ENCODE measurements around the gene ARID1B. TPM values are rescaled to one million over a fixed set of nuclear protein-coding genes. Genes with fewer than 3 reads are reported as not detected.

ARID1B gene
- total RNA-seq, 1 experiment from 2014 or later, result 35.6 TPM

DNA sequence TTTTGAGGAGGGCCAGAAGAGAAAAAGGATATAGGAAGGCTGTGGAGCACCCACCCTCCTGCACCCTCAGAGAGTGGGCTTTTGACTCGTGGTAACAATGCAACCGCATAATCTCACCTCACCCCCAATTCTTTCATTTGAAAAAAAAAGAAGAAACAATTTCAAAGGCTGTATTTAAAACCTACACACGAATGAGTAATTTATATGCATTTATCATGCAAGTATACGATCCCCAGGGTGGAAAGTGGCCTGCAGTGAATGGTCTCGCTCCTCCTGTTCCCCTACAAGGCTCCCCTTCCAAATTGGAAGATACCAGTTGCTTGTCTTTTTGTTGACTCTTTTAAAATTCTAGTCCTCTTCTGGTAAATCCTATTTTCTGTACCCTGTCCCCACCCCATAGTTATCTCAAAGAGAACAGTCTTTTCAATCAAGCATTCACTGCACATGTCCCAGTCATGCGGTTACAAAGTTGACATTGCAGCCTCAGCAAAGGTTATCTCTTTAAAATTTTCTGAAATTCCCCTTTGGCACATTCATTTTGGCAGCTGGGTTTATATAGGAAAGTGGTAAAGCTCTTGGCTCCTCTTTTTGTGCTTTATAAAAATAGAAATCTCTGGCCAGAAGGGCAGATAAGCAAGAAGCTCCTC, 110.6 kb downstream of the ARID1B start:
- Histone ChIP-seq H3K4me3 (replicated peaks in 1 of 2; ENCODE audit: low read depth in 1 of 2, low read length in 2 of 2) (no peak overlapping the region), H3K27ac (ENCODE audit: low read depth, low read length) (no peak overlapping the region), H3K36me3 (ENCODE audit: control insufficient read depth in 1 of 2, insufficient read depth in 2 of 2, low read length in 2 of 2) (no peaks in the 10 kb centered on the region), H3K9ac (ENCODE audit: low read length) (no peak overlapping the region), H3K79me2 (ENCODE audit: insufficient read depth, low read length) (peaks cover 29% of the 10 kb centered on the region), H3K4me2 (ENCODE audit: low read length) (no peak overlapping the region), H3K27me3 (ENCODE audit: insufficient read depth, low read length) (no peaks in the 10 kb centered on the region), H3K9me3 (ENCODE audit: control insufficient read depth in 1 of 2, insufficient read depth in 1 of 2, low read depth in 1 of 2, low read length in 2 of 2) (no peaks in the 10 kb centered on the region), H2AFZ (ENCODE audit: low read depth, low read length, poor library complexity, severe bottlenecking) (no peak overlapping the region), H3K4me1 (ENCODE audit: control insufficient read depth in 1 of 2, insufficient read depth in 2 of 2, low read length in 2 of 2) (no peaks in the 10 kb centered on the region), H4K20me1 (ENCODE audit: insufficient read depth) (no peaks in the 10 kb centered on the region), H3K9me2 (ENCODE audit: insufficient read depth) (no peaks in the 10 kb centered on the region)
- ATAC-seq (no peak), DNase-seq (ENCODE audit: low read depth, low spot score) (no peak)
- RAD21 ChIA-PET (ENCODE audit: low non-redundant PET in 1 of 2, low total read pairs in 2 of 2, uncharacterized antibody in 2 of 2, unreplicated experiment in 2 of 2), result no interaction called here
- no TSS peak for BruUV-seq (replicated peaks)
- CTCF ChIA-PET, result no interaction called here
- TF ChIP-seq EZH2 (IDR thresholded peaks at IDR 0.05) (no peak), RAD21 (IDR thresholded peaks at IDR 0.05; ENCODE audit: low read depth) (no peak), SRF (IDR thresholded peaks at IDR 0.05; ENCODE audit: low read depth) (no peak), EZH2phosphoT487 (IDR thresholded peaks at IDR 0.05; ENCODE audit: borderline replicate concordance) (no peak), ZFX (IDR thresholded peaks at IDR 0.05) (no peak), SIN3A (IDR thresholded peaks at IDR 0.05; ENCODE audit: low read depth) (no peak), TCF7L2 (IDR thresholded peaks at IDR 0.05; ENCODE audit: borderline replicate concordance, extremely low read depth, insufficient read depth, insufficient read length) (no peak), EGR1 (IDR thresholded peaks at IDR 0.05; ENCODE audit: low read depth) (no peak), POLR2AphosphoS5 (IDR thresholded peaks at IDR 0.05; ENCODE audit: low read depth, low read length) (no peak), CBX3 (IDR thresholded peaks at IDR 0.05; ENCODE audit: low read depth) (no peak)
- TF ChIP-seq, protein P1, sequence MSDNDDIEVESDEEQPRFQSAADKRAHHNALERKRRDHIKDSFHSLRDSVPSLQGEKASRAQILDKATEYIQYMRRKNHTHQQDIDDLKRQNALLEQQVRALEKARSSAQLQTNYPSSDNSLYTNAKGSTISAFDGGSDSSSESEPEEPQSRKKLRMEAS (IDR thresholded peaks at IDR 0.05), result no peak
- TF ChIP-seq, protein P2, sequence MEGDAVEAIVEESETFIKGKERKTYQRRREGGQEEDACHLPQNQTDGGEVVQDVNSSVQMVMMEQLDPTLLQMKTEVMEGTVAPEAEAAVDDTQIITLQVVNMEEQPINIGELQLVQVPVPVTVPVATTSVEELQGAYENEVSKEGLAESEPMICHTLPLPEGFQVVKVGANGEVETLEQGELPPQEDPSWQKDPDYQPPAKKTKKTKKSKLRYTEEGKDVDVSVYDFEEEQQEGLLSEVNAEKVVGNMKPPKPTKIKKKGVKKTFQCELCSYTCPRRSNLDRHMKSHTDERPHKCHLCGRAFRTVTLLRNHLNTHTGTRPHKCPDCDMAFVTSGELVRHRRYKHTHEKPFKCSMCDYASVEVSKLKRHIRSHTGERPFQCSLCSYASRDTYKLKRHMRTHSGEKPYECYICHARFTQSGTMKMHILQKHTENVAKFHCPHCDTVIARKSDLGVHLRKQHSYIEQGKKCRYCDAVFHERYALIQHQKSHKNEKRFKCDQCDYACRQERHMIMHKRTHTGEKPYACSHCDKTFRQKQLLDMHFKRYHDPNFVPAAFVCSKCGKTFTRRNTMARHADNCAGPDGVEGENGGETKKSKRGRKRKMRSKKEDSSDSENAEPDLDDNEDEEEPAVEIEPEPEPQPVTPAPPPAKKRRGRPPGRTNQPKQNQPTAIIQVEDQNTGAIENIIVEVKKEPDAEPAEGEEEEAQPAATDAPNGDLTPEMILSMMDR (IDR thresholded peaks at IDR 0.05 in 2 of 3, conservative IDR thresholded peaks at IDR 0.05 in 1 of 3; ENCODE audit: borderline replicate concordance in 1 of 3, insufficient read depth in 1 of 3, low read depth in 2 of 3, low read length in 2 of 3), result no peak
- intact Hi-C loops (cut with micrococcal nuclease), result loop anchor here (10.0 kb wide), 1 partner anchor 323 kb away; no protein-coding TSS in a partner anchor
- POLR2A ChIA-PET, result no interaction called here
